NCI-H146 (cell line): ENCODE results near the gene GTF3C5.
"Not testable (repeated sequence)": the region's sequence is repeated elsewhere in the genome, so short reads cannot be mapped to it uniquely, and the experiment has no call there.

Experiments
- DNase-seq: peaks from one replicate; lab custom pipeline; 2025; lab: John Stamatoyannopoulos, UW

The GTF3C5 gene

GRCh38 chr9:133071484-133072150 is 40.8 kb downstream of the GTF3C5 start:
- no peak for DNase-seq

GRCh38 chr9:133072210-133072609 is 41.4 kb downstream of the GTF3C5 start:
- not testable (repeated sequence) for DNase-seq

GRCh38 chr9:133073086-133074014 is 42.6 kb downstream of the GTF3C5 start:
- no peak for DNase-seq

- no peak for DNase-seq
Measured at GRCh38 chr9:133074111-133074651, 43.4 kb downstream of the GTF3C5 start.

- DNase-seq, result no peak
Measured at GRCh38 chr9:133075925-133076630, 45.3 kb downstream of the GTF3C5 start.

GRCh38 chr9:133076691-133077090 is 45.9 kb downstream of the GTF3C5 start:
- no peak for DNase-seq

- no peak for DNase-seq
Measured at GRCh38 chr9:133078486-133078885, 47.7 kb downstream of the GTF3C5 start.

- no peak for DNase-seq
Measured at GRCh38 chr9:133080161-133080560, 49.4 kb downstream of the GTF3C5 start.

GRCh38 chr9:133080786-133081779 is 50.3 kb downstream of the GTF3C5 start:
- not testable (repeated sequence) for DNase-seq

- DNase-seq, result peak; percentile 69
Measured at GRCh38 chr9:133081957-133082644, 51.3 kb downstream of the GTF3C5 start.

GRCh38 chr9:133083688-133084087 is 52.9 kb downstream of the GTF3C5 start:
- not testable (repeated sequence) for DNase-seq

GRCh38 chr9:133086212-133086860 is 55.5 kb downstream of the GTF3C5 start:
- not testable (repeated sequence) for DNase-seq

- DNase-seq, result no peak
Measured at GRCh38 chr9:133086894-133087293, 56.1 kb downstream of the GTF3C5 start.

GRCh38 chr9:133087429-133088145 is 56.8 kb downstream of the GTF3C5 start:
- DNase-seq, result no peak

GRCh38 chr9:133088146-133088750 is 57.5 kb downstream of the GTF3C5 start:
- no peak for DNase-seq

- DNase-seq, result no peak
Measured at GRCh38 chr9:133088756-133089155, 58.0 kb downstream of the GTF3C5 start.

- peak; percentile 42 for DNase-seq
Measured at GRCh38 chr9:133089271-133089671, 58.5 kb downstream of the GTF3C5 start.

GRCh38 chr9:133090187-133090586 is 59.4 kb downstream of the GTF3C5 start:
- DNase-seq, result no peak
